ENCODE data around the gene SIGLEC7. TPM values are rescaled to one million over a fixed set of nuclear protein-coding genes. Genes with fewer than 3 reads are reported as not detected.

The SIGLEC7 gene
- total RNA-seq, 1 donor from 2014 or later: 0.87 TPM

- no peak for ATAC-seq
- DNase-seq (ENCODE audit: missing footprints): no peak
- intact Hi-C loops (cut with DNase I): no loop called here
These were observed 30.5 kb upstream of the SIGLEC7 start for GRCh38 chr19:51111606-51112005.

- intact Hi-C loops (cut with DNase I): no loop called here
- no peak for ATAC-seq
These were observed 27.9 kb upstream of the SIGLEC7 start for GRCh38 chr19:51114087-51114729.

GRCh38 chr19:51116736-51117286 is 25.3 kb upstream of the SIGLEC7 start:
- no peak for DNase-seq (ENCODE audit: missing footprints)
- intact Hi-C loops (cut with DNase I): no loop called here
- ATAC-seq: no peak

More at GRCh38 chr19:51114087-51114729, 27.9 kb upstream of the SIGLEC7 start:
- DNase-seq (ENCODE audit: missing footprints): no peak

- intact Hi-C loops (cut with DNase I): no loop called here
- DNase-seq (ENCODE audit: missing footprints): no peak
- ATAC-seq: no peak
These were observed 23.0 kb upstream of the SIGLEC7 start for GRCh38 chr19:51119101-51119500.

- ATAC-seq (no peak), DNase-seq (ENCODE audit: missing footprints) (no peak)
- intact Hi-C loops (cut with DNase I): no loop called here
These were observed 22.5 kb upstream of the SIGLEC7 start for GRCh38 chr19:51119611-51120010.

- DNase-seq (ENCODE audit: missing footprints) (no peak), ATAC-seq (no peak)
- intact Hi-C loops (cut with DNase I): no loop called here
These were observed 21.9 kb upstream of the SIGLEC7 start for GRCh38 chr19:51120160-51120559.

GRCh38 chr19:51121257-51121656 is 20.8 kb upstream of the SIGLEC7 start:
- ATAC-seq: no peak
- DNase-seq (ENCODE audit: missing footprints): no peak

GRCh38 chr19:51122112-51122981 is 19.8 kb upstream of the SIGLEC7 start:
- DNase-seq (ENCODE audit: missing footprints) (no peak), ATAC-seq (no peak)
- intact Hi-C loops (cut with DNase I): no loop called here

More at GRCh38 chr19:51121257-51121656, 20.8 kb upstream of the SIGLEC7 start:
- intact Hi-C loops (cut with DNase I): no loop called here

GRCh38 chr19:51123381-51123800 is 18.7 kb upstream of the SIGLEC7 start:
- intact Hi-C loops (cut with DNase I): no loop called here
- peak; percentile 84 for DNase-seq (ENCODE audit: missing footprints)
- no peak for ATAC-seq

GRCh38 chr19:51123802-51124201 is 18.3 kb upstream of the SIGLEC7 start:
- no peak for ATAC-seq
- DNase-seq (ENCODE audit: missing footprints): no peak

GRCh38 chr19:51124216-51124615 is 17.9 kb upstream of the SIGLEC7 start:
- intact Hi-C loops (cut with DNase I): no loop called here
- DNase-seq (ENCODE audit: missing footprints) (no peak), ATAC-seq (no peak)

More at GRCh38 chr19:51123802-51124201, 18.3 kb upstream of the SIGLEC7 start:
- intact Hi-C loops (cut with DNase I): no loop called here

- intact Hi-C loops (cut with DNase I): no loop called here
- DNase-seq (ENCODE audit: missing footprints) (peak; percentile 89), ATAC-seq (peak; percentile 56)
These were observed 17.4 kb upstream of the SIGLEC7 start, which contains the start of gene SIGLEC9 for GRCh38 chr19:51124729-51125128. SIGLEC9 (plus strand) TSS chr19:51124906; CDS start chr19:51124975, 69 bp downstream.

- intact Hi-C loops (cut with DNase I): no loop called here
- DNase-seq (ENCODE audit: missing footprints): no peak
- no peak for ATAC-seq
These were observed 16.6 kb upstream of the SIGLEC7 start for GRCh38 chr19:51125421-51126075.

GRCh38 chr19:51127032-51127431 is 15.1 kb upstream of the SIGLEC7 start:
- intact Hi-C loops (cut with DNase I): no loop called here
- DNase-seq (ENCODE audit: missing footprints): no peak
- ATAC-seq: no peak

- intact Hi-C loops (cut with DNase I): no loop called here
- ATAC-seq (peak; percentile 8), DNase-seq (ENCODE audit: missing footprints) (no peak)
These were observed 14.3 kb upstream of the SIGLEC7 start for GRCh38 chr19:51127755-51128154.

GRCh38 chr19:51128227-51128626 is 13.9 kb upstream of the SIGLEC7 start:
- no peak for DNase-seq (ENCODE audit: missing footprints)
- no peak for ATAC-seq
- intact Hi-C loops (cut with DNase I): no loop called here

GRCh38 chr19:51129716-51130115 is 12.4 kb upstream of the SIGLEC7 start:
- ATAC-seq: no peak
- DNase-seq (ENCODE audit: missing footprints): no peak
- intact Hi-C loops (cut with DNase I): no loop called here

GRCh38 chr19:51131780-51132680 is 10.1 kb upstream of the SIGLEC7 start:
- intact Hi-C loops (cut with DNase I): no loop called here
- DNase-seq (ENCODE audit: missing footprints): peak; percentile 78
- peak; percentile 83 for ATAC-seq
